A549 (cell line): Measurements from ENCODE around the gene GRAP2. TPM values are rescaled to one million over a fixed set of nuclear protein-coding genes. Genes with fewer than 3 reads are reported as not detected.

Experiments used
- ATAC-seq, 2 experiments: fragments of 200-7000 bp in 1 of 2; fragments of >200 bp in 1 of 2; cut with Nextera tagmentation in 1 of 2; cut with Tn5 transposase in 1 of 2; 3 replicates each; pipeline versions ENCODE4 v1.8.0 to v1.9.1; 2018 to 2020; ENCODE audit warnings: mild to moderate bottlenecking in 1 of 2, moderate library complexity in 1 of 2
- CTCF ChIA-PET: fragments of 300-600 bp; sonication (Branson Sonifier 250); formaldehyde crosslinking; extraction: SDS; loops from one replicate; lab custom pipeline; 2021; ENCODE audit warnings: antibody characterized with exemption, inconsistent platforms; lab: Yijun Ruan, JAX
- POLR2A ChIA-PET: fragments of 350-600 bp; formaldehyde crosslinking; extraction: SDS; loops from one replicate; lab custom pipeline; 2021; ENCODE audit warnings: antibody characterized with exemption, inconsistent platforms; lab: Yijun Ruan, JAX
- DNase-seq, 2 experiments: peaks; one replicate each; pipeline versions ENCODE4 v3.0.0 to v3.0.0-alpha.2; 2011 to 2016; ENCODE audit warnings: low read depth in 1 of 2, low spot score in 1 of 2
- FAIRE-seq: peaks from 2 replicates; lab custom pipeline; 2011; peaks lifted over from hg19 to GRCh38; lab: Jason Lieb, UNC
- H3K27ac ChIP-seq, 2 experiments: fragments of >200 bp; sonication (Bioruptor Twin); formaldehyde crosslinking; 3 replicates each; pipeline ENCODE4 v1.5.1; 2016 to 2017
- H3K4me1 ChIP-seq: fragments of >200 bp; sonication (Bioruptor Twin); formaldehyde crosslinking; 3 replicates; pipeline ENCODE4 v1.6.1; 2016
- H3K4me2 ChIP-seq: fragments of >200 bp; sonication (Bioruptor Twin); formaldehyde crosslinking; 3 replicates; pipeline ENCODE4 v1.6.1; 2016
- H3K4me3 ChIP-seq: fragments of >200 bp; sonication (Bioruptor Twin); formaldehyde crosslinking; 3 replicates; pipeline ENCODE4 v1.5.1; 2016
- H3K9me3 ChIP-seq: fragments of >200 bp; sonication (Bioruptor Twin); formaldehyde crosslinking; 3 replicates; pipeline ENCODE4 v1.6.1; 2016
- BCL3 ChIP-seq: fragments of >200 bp; sonication (Bioruptor Twin); formaldehyde crosslinking; IDR thresholded peaks from 3 replicates; pipeline ENCODE4 v1.6.1; 2016
- CBX8 ChIP-seq: fragments of 200-600 bp; sonication (generic); IDR thresholded peaks from 2 replicates; pipeline ENCODE4 v1.6.1; 2016
- CHD4 ChIP-seq: fragments of 200-600 bp; sonication (generic); IDR thresholded peaks from 2 replicates; pipeline ENCODE4 v1.6.1; 2016; ENCODE audit warnings: antibody characterized with exemption, mild to moderate bottlenecking, borderline replicate concordance
- EHF ChIP-seq: fragments of 250-450 bp; sonication (Bioruptor Pico); IDR thresholded peaks from 2 replicates; pipeline ENCODE4 v1.5.0; 2020; ENCODE audit warnings: mild to moderate bottlenecking
- FOSB ChIP-seq: fragments of 250-450 bp; sonication (Bioruptor Pico); IDR thresholded peaks from 2 replicates; pipeline ENCODE4 v1.5.0; 2020; ENCODE audit warnings: mild to moderate bottlenecking, moderate library complexity
- FOSL2 ChIP-seq, 2 experiments: fragments of 450-650 bp in 1 of 2; fragments of >200 bp in 1 of 2; sonication (Bioruptor Twin) in 1 of 2; formaldehyde crosslinking; IDR thresholded peaks; 2 replicates each; pipeline versions ENCODE4 v1.5.0 to v1.6.1; 2016 to 2020; ENCODE audit warnings: mild to moderate bottlenecking in 1 of 2, moderate library complexity in 1 of 2
- GATA3 ChIP-seq: IDR thresholded peaks from 2 replicates; pipeline ENCODE4 v1.6.1; 2012; ENCODE audit warnings: borderline replicate concordance
- HOXA7 ChIP-seq: fragments of 250-450 bp; sonication (Bioruptor Pico); IDR thresholded peaks from 2 replicates; pipeline ENCODE4 v1.5.0; 2020; ENCODE audit warnings: mild to moderate bottlenecking, moderate library complexity
- JUN ChIP-seq, 2 experiments: fragments of >200 bp; sonication (Bioruptor Twin); formaldehyde crosslinking; IDR thresholded peaks; 2 replicates in 1 of 2; 3 replicates in 1 of 2; pipeline ENCODE4 v1.6.1; 2016 to 2017
- KDM1A ChIP-seq: fragments of 200-600 bp; sonication (generic); IDR thresholded peaks from 2 replicates; pipeline ENCODE4 v1.6.1; 2016; ENCODE audit warnings: low read depth, mild to moderate bottlenecking
- MAFK ChIP-seq: fragments of 450-650 bp; IDR thresholded peaks from 2 replicates; pipeline ENCODE4 v1.6.1; 2014; ENCODE audit not compliant: partially characterized antibody
- MAX ChIP-seq: IDR thresholded peaks from 2 replicates; pipeline ENCODE4 v1.6.1; 2012
- MAZ ChIP-seq: fragments of 150-350 bp; IDR thresholded peaks from 2 replicates; pipeline ENCODE4 v1.6.1; 2014; ENCODE audit warnings: antibody characterized with exemption, low read depth, low read length, borderline replicate concordance
- PHF8 ChIP-seq: fragments of 200-600 bp; sonication (generic); IDR thresholded peaks from 2 replicates; pipeline ENCODE4 v1.6.1; 2016; ENCODE audit warnings: low read depth, mild to moderate bottlenecking, antibody characterized with exemption, moderate library complexity, borderline replicate concordance
- RARB ChIP-seq: fragments of 250-450 bp; sonication (Bioruptor Pico); IDR thresholded peaks from 2 replicates; pipeline ENCODE4 v1.8.0; 2021; ENCODE audit warnings: mild to moderate bottlenecking, moderate library complexity
- RCOR1 ChIP-seq: fragments of 150-350 bp; IDR thresholded peaks from 2 replicates; pipeline ENCODE4 v1.6.1; 2014; ENCODE audit warnings: antibody characterized with exemption, low read length, low read depth
- SMC3 ChIP-seq: fragments of >200 bp; sonication (Bioruptor Twin); formaldehyde crosslinking; IDR thresholded peaks from 3 replicates; pipeline ENCODE4 v1.6.1; 2018; ENCODE audit warnings: inconsistent platforms
- SREBF2 ChIP-seq: fragments of 450-650 bp; IDR thresholded peaks from 2 replicates; pipeline ENCODE4 v1.6.1; 2014; ENCODE audit warnings: mild to moderate bottlenecking, moderate library complexity
- TFCP2L1 ChIP-seq: fragments of 250-450 bp; sonication (Bioruptor Pico); IDR thresholded peaks from 2 replicates; pipeline ENCODE4 v1.5.0; 2021; ENCODE audit warnings: mild to moderate bottlenecking
- ZFP36 ChIP-seq: fragments of 450-650 bp; IDR thresholded peaks from 2 replicates; pipeline ENCODE4 v1.6.1; 2014; ENCODE audit warnings: borderline replicate concordance; ENCODE audit not compliant: partially characterized antibody
- ZNF302 ChIP-seq: fragments of 250-450 bp; sonication (Bioruptor Pico); IDR thresholded peaks from 2 replicates; pipeline ENCODE4 v1.9.0; 2021; ENCODE audit warnings: inconsistent platforms, mild to moderate bottlenecking, moderate library complexity
- ZSCAN20 ChIP-seq: fragments of 250-450 bp; sonication (Bioruptor Pico); IDR thresholded peaks from 2 replicates; pipeline ENCODE4 v1.8.0; 2022; ENCODE audit warnings: mild to moderate bottlenecking, moderate library complexity
- WGBS: methylation state at CpG from one replicate; pipeline ENCODE4 v1.1.6; 2017; ENCODE audit errors: missing lambda C conversion rate; 5-methylcytosine and 5-hydroxymethylcytosine counted together
- polyA plus RNA-seq, 4 experiments: library from polyadenylated mRNA; depleted of rRNA in 3 of 4; stranded (reverse); fragments of >200 nt; fragmentation: RNase III in 1 of 4; extraction: RNeasy Plus Mini Kit Qiagen cat#74134 plus additional on column Dnase treatment in 1 of 4; gene quantifications; 2 replicates in 3 of 4; 3 replicates in 1 of 4; pipeline ENCODE4 v1.2.3, GENCODE V29; 2011 to 2017
- TF ChIP-seq, protein P1 (sequence below): fragments of 200-600 bp; sonication (generic); IDR thresholded peaks from 2 replicates; pipeline ENCODE4 v1.6.1; 2016; ENCODE audit warnings: antibody characterized with exemption, mild to moderate bottlenecking, moderate library complexity

Gene GRAP2
- polyA plus RNA-seq, 2 of the 4 experiments (the other 2 are of a cell fraction), result not detected

DNA sequence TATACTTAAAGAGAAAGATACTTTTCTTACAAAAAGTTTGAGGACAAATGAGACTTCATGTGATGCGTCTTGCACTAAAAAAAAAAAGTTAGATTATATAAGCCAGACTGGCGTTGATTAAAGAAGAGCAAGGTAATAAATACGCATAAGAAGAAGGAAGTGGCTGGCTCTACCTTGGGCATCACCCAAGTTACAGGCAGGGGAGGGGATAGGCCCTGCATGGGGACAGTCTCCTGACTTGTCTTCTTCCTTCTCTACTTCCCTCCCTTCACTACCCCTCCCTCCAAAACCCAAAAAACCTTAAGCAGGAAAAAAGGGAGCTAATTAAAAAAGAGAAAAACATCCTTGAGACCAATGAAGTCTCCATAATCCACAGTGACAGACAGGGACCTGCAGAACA, 37.0 kb downstream of the GRAP2 start:
- CTCF ChIA-PET, result no interaction called here
- H3K9me3 ChIP-seq, result no peaks in the 10 kb centered on the region
- H3K27ac ChIP-seq, result no peak overlapping the region
- DNase-seq (no peak), ATAC-seq (no peak), FAIRE-seq (no peak)
- no peaks in the 10 kb centered on the region for H3K4me1 ChIP-seq
- WGBS, result 78% methylated on average over 3 of the region's 3 CpGs
- H3K4me3 ChIP-seq, result no peak overlapping the region
- H3K4me2 ChIP-seq, result no peak overlapping the region
- no peak for TF ChIP-seq JUN (IDR thresholded peaks at IDR 0.05)
- no peak for TF ChIP-seq CHD4
- TF ChIP-seq SMC3, result no peak
- TF ChIP-seq RARB (CRISPR knock-in tag), result no peak
- TF ChIP-seq HOXA7, result no peak
- TF ChIP-seq ZSCAN20 (CRISPR knock-in tag), result no peak
- TF ChIP-seq FOSB (CRISPR knock-in tag), result no peak
- TF ChIP-seq, all 56 proteins: peak for 0
- POLR2A ChIA-PET, result no interaction called here

- ChIA-PET POLR2A (interaction anchor here (0.7 kb wide), 1 partner anchor 26 kb away, joined by 3 read pairs; no protein-coding TSS in a partner anchor), CTCF (no interaction called here)
- Histone ChIP-seq H3K4me1 (no peaks in the 10 kb centered on the region), H3K4me3 (no peak overlapping the region), H3K27ac (no peak overlapping the region), H3K9me3 (no peaks in the 10 kb centered on the region), H3K4me2 (no peak overlapping the region)
- TF ChIP-seq EHF (CRISPR knock-in tag) (no peak), ZFP36 (no peak), BCL3 (no peak), MAFK (no peak), ZNF302 (CRISPR knock-in tag) (no peak), MAZ (no peak), RARB (CRISPR knock-in tag) (no peak), CBX8 (no peak), RCOR1 (no peak), TFCP2L1 (CRISPR knock-in tag) (no peak)
- FAIRE-seq, result no peak
- no peak for ATAC-seq
- no peak for DNase-seq
- WGBS, result 55% methylated on average over 12 of the region's 14 CpGs
Measured at GRCh38 chr22:39938509-39939111, 37.7 kb downstream of the GRAP2 start.

GRCh38 chr22:39939830-39940229, 38.9 kb downstream of the GRAP2 start:
- Histone ChIP-seq H3K4me1 (no peaks in the 10 kb centered on the region), H3K4me2 (no peak overlapping the region), H3K4me3 (no peak overlapping the region), H3K27ac (no peak overlapping the region), H3K9me3 (no peaks in the 10 kb centered on the region)
- no peak for FAIRE-seq
- no peak for ATAC-seq
- no peak for DNase-seq
- WGBS, result 71% methylated on average over 3 of the region's 3 CpGs
- ChIA-PET POLR2A (no interaction called here), CTCF (no interaction called here)
- no peak for TF ChIP-seq JUN (IDR thresholded peaks at IDR 0.05)
- no peak for TF ChIP-seq PHF8
- TF ChIP-seq MAX, result no peak
- TF ChIP-seq FOSL2 (IDR thresholded peaks at IDR 0.05), result no peak
- TF ChIP-seq FOSL2 (CRISPR knock-in tag; IDR thresholded peaks at IDR 0.05), result no peak
- TF ChIP-seq RARB (CRISPR knock-in tag), result no peak
- TF ChIP-seq MAZ, result no peak
- TF ChIP-seq KDM1A, result no peak
- TF ChIP-seq, protein P1, sequence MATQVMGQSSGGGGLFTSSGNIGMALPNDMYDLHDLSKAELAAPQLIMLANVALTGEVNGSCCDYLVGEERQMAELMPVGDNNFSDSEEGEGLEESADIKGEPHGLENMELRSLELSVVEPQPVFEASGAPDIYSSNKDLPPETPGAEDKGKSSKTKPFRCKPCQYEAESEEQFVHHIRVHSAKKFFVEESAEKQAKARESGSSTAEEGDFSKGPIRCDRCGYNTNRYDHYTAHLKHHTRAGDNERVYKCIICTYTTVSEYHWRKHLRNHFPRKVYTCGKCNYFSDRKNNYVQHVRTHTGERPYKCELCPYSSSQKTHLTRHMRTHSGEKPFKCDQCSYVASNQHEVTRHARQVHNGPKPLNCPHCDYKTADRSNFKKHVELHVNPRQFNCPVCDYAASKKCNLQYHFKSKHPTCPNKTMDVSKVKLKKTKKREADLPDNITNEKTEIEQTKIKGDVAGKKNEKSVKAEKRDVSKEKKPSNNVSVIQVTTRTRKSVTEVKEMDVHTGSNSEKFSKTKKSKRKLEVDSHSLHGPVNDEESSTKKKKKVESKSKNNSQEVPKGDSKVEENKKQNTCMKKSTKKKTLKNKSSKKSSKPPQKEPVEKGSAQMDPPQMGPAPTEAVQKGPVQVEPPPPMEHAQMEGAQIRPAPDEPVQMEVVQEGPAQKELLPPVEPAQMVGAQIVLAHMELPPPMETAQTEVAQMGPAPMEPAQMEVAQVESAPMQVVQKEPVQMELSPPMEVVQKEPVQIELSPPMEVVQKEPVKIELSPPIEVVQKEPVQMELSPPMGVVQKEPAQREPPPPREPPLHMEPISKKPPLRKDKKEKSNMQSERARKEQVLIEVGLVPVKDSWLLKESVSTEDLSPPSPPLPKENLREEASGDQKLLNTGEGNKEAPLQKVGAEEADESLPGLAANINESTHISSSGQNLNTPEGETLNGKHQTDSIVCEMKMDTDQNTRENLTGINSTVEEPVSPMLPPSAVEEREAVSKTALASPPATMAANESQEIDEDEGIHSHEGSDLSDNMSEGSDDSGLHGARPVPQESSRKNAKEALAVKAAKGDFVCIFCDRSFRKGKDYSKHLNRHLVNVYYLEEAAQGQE, result no peak
- TF ChIP-seq ZFP36, result no peak
- TF ChIP-seq SREBF2, result no peak
- no peak for TF ChIP-seq GATA3
